Left lobe of liver (tissue), 1 donor: ENCODE results near the gene TRPC4AP. TPM values are rescaled to one million over a fixed set of nuclear protein-coding genes. Genes with fewer than 3 reads are reported as not detected.

Experiments used
- total RNA-seq: library from RNA; stranded (reverse); gene quantifications from one replicate; pipeline ENCODE4 v1.2.1, GENCODE V29; 2021
- donor health status: DM: no; HTN: yes; CAD: no.

The TRPC4AP gene
- total RNA-seq, 1 donor from 2014 or later: 27.6 TPM

Other genes with a start within 250 kb of the TRPC4AP start
- gene GGT7, start 220.0 kb downstream of the TRPC4AP start, total RNA-seq: 9.9 TPM
- 42.7 TPM for gene ACSS2, start 216.2 kb downstream of the TRPC4AP start, total RNA-seq
- 29.2 TPM for gene GSS, start 137.0 kb downstream of the TRPC4AP start, total RNA-seq
- gene MYH7B, start 136.9 kb downstream of the TRPC4AP start, total RNA-seq: 0.45 TPM
- gene EDEM2, start 54.5 kb upstream of the TRPC4AP start, total RNA-seq: 26.0 TPM
- 1.5 TPM for gene PROCR, start 79.3 kb upstream of the TRPC4AP start, total RNA-seq
- gene MMP24, start 133.9 kb upstream of the TRPC4AP start, total RNA-seq: 0.43 TPM
- 27.3 TPM for gene MMP24OS, start 185.3 kb upstream of the TRPC4AP start, total RNA-seq
- 80.2 TPM for gene EIF6, start 192.0 kb upstream of the TRPC4AP start, total RNA-seq
- gene FAM83C, start 199.6 kb upstream of the TRPC4AP start, total RNA-seq: not detected